Measurements from ENCODE around the gene RPS27A. TPM values are rescaled to one million over a fixed set of nuclear protein-coding genes. Genes with fewer than 3 reads are reported as not detected.

Gene RPS27A
- total and polyA plus RNA-seq, 7 donors = 1,474 to 3,968 (median 2,433) TPM

GRCh38 chr2:55204536-55204935, 28.0 kb upstream of the RPS27A start:
- 98 to 99% methylated on average over 3 of the region's 3 CpGs for WGBS, 2 donors
- H3K36me3 ChIP-seq = peaks cover 0 to 7% (median 0%) of the 10 kb centered on the region in 4 donors
- H3K4me3 ChIP-seq = no peak overlapping the region
- H3K27ac ChIP-seq = no peak overlapping the region
- intact Hi-C loops (cut with DNase I) = no loop called here
- peaks cover 0 to 6% (median 3%) of the 10 kb centered on the region in 4 donors for H3K9me3 ChIP-seq
- no peaks in the 10 kb centered on the region for H3K27me3 ChIP-seq
- no peak for DNase-seq
- no peak for TF ChIP-seq POLR2A (IDR thresholded peaks at IDR 0.05)
- TF ChIP-seq, protein P1, sequence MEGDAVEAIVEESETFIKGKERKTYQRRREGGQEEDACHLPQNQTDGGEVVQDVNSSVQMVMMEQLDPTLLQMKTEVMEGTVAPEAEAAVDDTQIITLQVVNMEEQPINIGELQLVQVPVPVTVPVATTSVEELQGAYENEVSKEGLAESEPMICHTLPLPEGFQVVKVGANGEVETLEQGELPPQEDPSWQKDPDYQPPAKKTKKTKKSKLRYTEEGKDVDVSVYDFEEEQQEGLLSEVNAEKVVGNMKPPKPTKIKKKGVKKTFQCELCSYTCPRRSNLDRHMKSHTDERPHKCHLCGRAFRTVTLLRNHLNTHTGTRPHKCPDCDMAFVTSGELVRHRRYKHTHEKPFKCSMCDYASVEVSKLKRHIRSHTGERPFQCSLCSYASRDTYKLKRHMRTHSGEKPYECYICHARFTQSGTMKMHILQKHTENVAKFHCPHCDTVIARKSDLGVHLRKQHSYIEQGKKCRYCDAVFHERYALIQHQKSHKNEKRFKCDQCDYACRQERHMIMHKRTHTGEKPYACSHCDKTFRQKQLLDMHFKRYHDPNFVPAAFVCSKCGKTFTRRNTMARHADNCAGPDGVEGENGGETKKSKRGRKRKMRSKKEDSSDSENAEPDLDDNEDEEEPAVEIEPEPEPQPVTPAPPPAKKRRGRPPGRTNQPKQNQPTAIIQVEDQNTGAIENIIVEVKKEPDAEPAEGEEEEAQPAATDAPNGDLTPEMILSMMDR (IDR thresholded peaks at IDR 0.05) = no peak
- no peak for TF ChIP-seq POLR2AphosphoS5 (IDR thresholded peaks at IDR 0.05)
- no peak for TF ChIP-seq EP300 (IDR thresholded peaks at IDR 0.05)
- H3K4me1 ChIP-seq = no peaks in the 10 kb centered on the region

GRCh38 chr2:55204950-55205349, 27.5 kb upstream of the RPS27A start:
- peaks cover 0 to 4% (median 1%) of the 10 kb centered on the region in 4 donors for H3K9me3 ChIP-seq
- no peaks in the 10 kb centered on the region for H3K27me3 ChIP-seq
- intact Hi-C loops (cut with DNase I) = no loop called here
- H3K4me3 ChIP-seq = no peak overlapping the region
- WGBS, 2 donors = 98% methylated on average over 2 of the region's 2 CpGs
- DNase-seq = no peak
- H3K36me3 ChIP-seq = peaks cover 0 to 7% (median 0%) of the 10 kb centered on the region in 4 donors
- no peaks in the 10 kb centered on the region for H3K4me1 ChIP-seq
- TF ChIP-seq, protein P1 (IDR thresholded peaks at IDR 0.05) = no peak
- TF ChIP-seq POLR2AphosphoS5 (IDR thresholded peaks at IDR 0.05) (no peak), POLR2A (IDR thresholded peaks at IDR 0.05) (no peak), EP300 (IDR thresholded peaks at IDR 0.05) (no peak)
- no peak overlapping the region for H3K27ac ChIP-seq

DNA sequence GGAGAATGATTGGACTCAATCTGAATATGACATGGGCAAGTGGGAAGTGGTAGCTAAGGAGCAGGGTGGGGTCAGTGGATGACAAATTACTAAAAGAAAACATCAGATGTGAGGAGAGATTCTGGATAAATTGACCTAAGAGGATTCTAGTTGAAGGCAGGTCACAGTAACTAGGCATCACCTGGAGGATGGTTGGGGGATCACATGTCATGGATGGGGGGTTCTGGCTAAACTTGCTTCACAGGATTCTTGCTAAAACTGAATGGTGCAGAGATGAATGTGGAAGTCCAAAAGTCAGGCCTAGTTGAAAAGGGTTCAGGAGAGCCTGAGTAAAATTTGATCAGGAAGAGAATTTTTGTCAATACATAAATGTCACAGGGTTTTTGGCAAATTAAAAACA, 18.7 kb upstream of the RPS27A start:
- no peak overlapping the region for H3K27ac ChIP-seq
- H3K9me3 ChIP-seq = no peaks in the 10 kb centered on the region
- H3K27me3 ChIP-seq = no peaks in the 10 kb centered on the region
- no peak for DNase-seq
- no peaks in the 10 kb centered on the region for H3K36me3 ChIP-seq
- intact Hi-C loops (cut with DNase I) = no loop called here
- H3K4me3 ChIP-seq = no peak overlapping the region
- H3K4me1 ChIP-seq = no peaks in the 10 kb centered on the region
- TF ChIP-seq POLR2A (IDR thresholded peaks at IDR 0.05) (no peak), POLR2AphosphoS5 (IDR thresholded peaks at IDR 0.05) (no peak), EP300 (IDR thresholded peaks at IDR 0.05) (no peak)
- TF ChIP-seq, protein P1 (IDR thresholded peaks at IDR 0.05) = no peak

- Histone ChIP-seq H3K9me3 (no peaks in the 10 kb centered on the region), H3K4me1 (peaks cover 0 to 21% (median 11%) of the 10 kb centered on the region in 4 donors), H3K36me3 (no peaks in the 10 kb centered on the region), H3K27ac (peak overlapping the region; percentile 88 to 97 (median 93)), H3K27me3 (no peaks in the 10 kb centered on the region), H3K4me3 (peak overlapping the region in 3 of 4 donors; percentile 63 to 72 (median 70))
- DNase-seq = peak; percentile 70
- whole genome bisulfite sequencing, 2 donors = 87 to 92% methylated on average over 25 of the region's 25 CpGs
- TF ChIP-seq EP300 (IDR thresholded peaks at IDR 0.05) (no peak), POLR2AphosphoS5 (IDR thresholded peaks at IDR 0.05) (no peak), POLR2A (IDR thresholded peaks at IDR 0.05) (no peak)
- TF ChIP-seq, protein P1 (IDR thresholded peaks at IDR 0.05) = no peak
- intact Hi-C loops (cut with DNase I) = no loop called here
These were observed 8.3 kb upstream of the RPS27A start for GRCh38 chr2:55223958-55224760.

Data from sigmoid colon (tissue), 7 donors.